ENCODE results near the gene DGKH. TPM values are rescaled to one million over a fixed set of nuclear protein-coding genes. Genes with fewer than 3 reads are reported as not detected.
A peak's percentile ranks its signal among the peaks of the same experiment; 100 is the strongest.

Gene DGKH
- total and polyA plus RNA-seq, 7 donors, result 0.42 to 4.6 (median 2.1) TPM

GRCh38 chr13:42039457-42039945 lies 8.9 kb upstream of the DGKH start:
- no peak for DNase-seq

DNA sequence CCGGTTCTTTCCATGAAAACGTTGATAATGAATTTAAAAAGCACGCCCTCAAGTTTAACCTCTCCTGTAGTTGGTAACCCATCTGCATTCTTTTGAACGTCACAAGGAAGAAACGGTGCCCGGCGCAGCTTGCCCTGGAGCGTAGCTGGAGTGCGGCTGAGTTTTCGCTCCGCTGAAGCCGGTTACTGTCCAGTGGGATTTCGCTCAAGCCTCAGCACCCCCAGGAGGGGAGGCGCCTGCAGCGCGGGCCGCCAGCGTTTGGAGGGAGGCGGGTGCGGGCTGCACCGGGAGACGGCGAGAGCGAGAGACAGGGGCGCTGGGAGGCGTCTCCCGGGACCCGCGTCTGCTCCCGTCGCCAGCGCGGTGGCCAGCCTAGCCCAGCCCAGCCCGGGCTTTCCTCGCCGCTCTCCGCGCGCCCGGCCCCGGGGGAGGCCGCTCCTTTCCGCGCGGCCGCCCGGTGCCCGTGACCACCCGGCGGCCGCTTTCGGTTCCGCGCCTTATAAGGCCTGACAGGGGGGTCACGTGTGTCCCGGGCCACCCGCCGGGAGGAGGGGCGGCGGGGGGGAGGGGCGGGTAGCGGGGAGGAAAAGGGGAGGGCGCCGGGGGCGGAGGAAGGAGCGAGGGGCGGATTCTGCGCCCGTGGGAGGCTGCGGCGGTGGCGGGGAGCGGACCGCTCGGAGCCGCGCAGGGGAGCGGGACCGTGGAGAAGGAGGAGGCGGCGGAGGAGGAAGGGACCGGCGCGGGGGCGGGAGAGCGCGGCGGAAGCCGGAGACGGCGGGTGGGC lies 8.3 kb upstream of the DGKH start:
- Histone ChIP-seq H3K4me1 (no peaks in the 10 kb centered on the region), H3K27me3 (ENCODE audit: insufficient read depth in 3 of 3, low read length in 2 of 3) (no peaks in the 10 kb centered on the region), H3K4me3 (peak overlapping the region; percentile 81), H3K9me3 (no peaks in the 10 kb centered on the region), H3K36me3 (ENCODE audit: insufficient read depth in 1 of 2, low read depth in 1 of 2) (no peaks in the 10 kb centered on the region), H3K27ac (peak overlapping the region; percentile 97)
- DNase-seq, result peak; percentile 94 to 96
- WGBS, 3 donors, result 0 to 1% (median 1%) methylated on average over 31 to 89 of the region's 91 CpGs
- peak; percentile 95 to 96 (median 96) for ATAC-seq
- intact Hi-C loops (cut with DNase I), result loop anchor here (5.0 to 10.0 kb wide), 5 partner anchors 72 to 375 kb away; partner anchors contain the start of gene VWA8 (in 1 of the 2)
- no peak for TF ChIP-seq CTCF (IDR thresholded peaks at IDR 0.05)

More at GRCh38 chr13:42039457-42039945, 8.9 kb upstream of the DGKH start:
- WGBS, 3 donors, result 27 to 36% (median 35%) methylated on average over 14 of the region's 14 CpGs
- H3K27me3 ChIP-seq (ENCODE audit: insufficient read depth in 3 of 3, low read length in 2 of 3), result no peaks in the 10 kb centered on the region
- no peaks in the 10 kb centered on the region for H3K36me3 ChIP-seq (ENCODE audit: insufficient read depth in 1 of 2, low read depth in 1 of 2)
- peak in 2 of 4 donors; percentile 6 to 23 for ATAC-seq
- H3K27ac ChIP-seq, result peak overlapping the region; percentile 97
- peak overlapping the region; percentile 81 for H3K4me3 ChIP-seq
- TF ChIP-seq CTCF (IDR thresholded peaks at IDR 0.05), result no peak
- intact Hi-C loops (cut with DNase I), result no loop called here
- no peaks in the 10 kb centered on the region for H3K9me3 ChIP-seq
- H3K4me1 ChIP-seq, result no peaks in the 10 kb centered on the region

- Histone ChIP-seq H3K27me3 (ENCODE audit: insufficient read depth in 3 of 3, low read length in 2 of 3) (no peaks in the 10 kb centered on the region), H3K36me3 (ENCODE audit: insufficient read depth in 1 of 2, low read depth in 1 of 2) (no peaks in the 10 kb centered on the region), H3K9me3 (no peaks in the 10 kb centered on the region), H3K4me1 (no peaks in the 10 kb centered on the region), H3K27ac (peak overlapping the region; percentile 97), H3K4me3 (peak overlapping the region; percentile 81)
- 0% methylated on average over 1 to 46 of the region's 49 CpGs; no CpG with 5 or more reads in 1 of the 3 donors for WGBS, 3 donors
- DNase-seq (no peak), ATAC-seq (no peak)
- intact Hi-C loops (cut with DNase I), result loop anchor here (5.0 to 10.0 kb wide), 5 partner anchors 72 to 376 kb away; partner anchors contain the start of gene VWA8 (in 1 of the 2)
- no peak for TF ChIP-seq CTCF (IDR thresholded peaks at IDR 0.05)
Observed at GRCh38 chr13:42040730-42041010, 7.8 kb upstream of the DGKH start.

- TF ChIP-seq CTCF (IDR thresholded peaks at IDR 0.05), result no peak
- Histone ChIP-seq H3K4me1 (no peaks in the 10 kb centered on the region), H3K27ac (peak overlapping the region; percentile 97), H3K9me3 (no peaks in the 10 kb centered on the region), H3K27me3 (ENCODE audit: insufficient read depth in 3 of 3, low read length in 2 of 3) (no peaks in the 10 kb centered on the region), H3K36me3 (ENCODE audit: insufficient read depth in 1 of 2, low read depth in 1 of 2) (no peaks in the 10 kb centered on the region), H3K4me3 (peak overlapping the region; percentile 81)
- peak; percentile 50 to 70 for DNase-seq
- ATAC-seq, result peak in 3 of 4 donors; percentile 17 to 35 (median 23)
- 0 to 1% (median 1%) methylated on average over 57 to 58 of the region's 58 CpGs for WGBS, 3 donors
- intact Hi-C loops (cut with DNase I), result loop anchor here (5.0 to 10.0 kb wide), 5 partner anchors 71 to 376 kb away; partner anchors contain the start of gene VWA8 (in 1 of the 2)
Observed at GRCh38 chr13:42041011-42041683, 7.3 kb upstream of the DGKH start.

All from psoas muscle (tissue), 8 donors.